NOMO-1 treated with dmso at 0.1 percent for 144 hours (cell line): ENCODE results near the gene FMNL2.

Experiments
- DNase-seq: peaks from one replicate; lab custom pipeline; 2025; ENCODE audit not compliant: unreplicated experiment; lab: John Stamatoyannopoulos, UW

FMNL2 gene

GRCh38 chr2:152372438-152372984 is 37.5 kb downstream of the FMNL2 start:
- DNase-seq: no peak

GRCh38 chr2:152375174-152375573 is 40.2 kb downstream of the FMNL2 start:
- no peak for DNase-seq

- DNase-seq: no peak
Observed at GRCh38 chr2:152376385-152376784, 41.4 kb downstream of the FMNL2 start.

GRCh38 chr2:152376968-152377367 is 42.0 kb downstream of the FMNL2 start:
- no peak for DNase-seq

- DNase-seq: no peak
Observed at GRCh38 chr2:152379089-152379488, 44.1 kb downstream of the FMNL2 start.

- DNase-seq: no peak
Observed at GRCh38 chr2:152380261-152381055, 45.5 kb downstream of the FMNL2 start.

GRCh38 chr2:152383702-152384101 is 48.7 kb downstream of the FMNL2 start:
- no peak for DNase-seq

GRCh38 chr2:152384992-152385391 is 50.0 kb downstream of the FMNL2 start:
- no peak for DNase-seq

GRCh38 chr2:152385650-152386049 is 50.7 kb downstream of the FMNL2 start:
- DNase-seq: no peak

GRCh38 chr2:152386266-152386665 is 51.3 kb downstream of the FMNL2 start:
- no peak for DNase-seq

- DNase-seq: no peak
Observed at GRCh38 chr2:152387041-152387440, 52.1 kb downstream of the FMNL2 start.

GRCh38 chr2:152388269-152388668 is 53.3 kb downstream of the FMNL2 start:
- peak; percentile 2 for DNase-seq

- no peak for DNase-seq
Observed at GRCh38 chr2:152389483-152389882, 54.5 kb downstream of the FMNL2 start.

GRCh38 chr2:152390837-152391236 is 55.9 kb downstream of the FMNL2 start:
- DNase-seq: no peak

GRCh38 chr2:152391318-152391717 is 56.3 kb downstream of the FMNL2 start:
- no peak for DNase-seq

GRCh38 chr2:152393377-152393776 is 58.4 kb downstream of the FMNL2 start:
- no peak for DNase-seq

GRCh38 chr2:152394326-152394725 is 59.4 kb downstream of the FMNL2 start:
- no peak for DNase-seq

GRCh38 chr2:152395103-152395502 is 60.1 kb downstream of the FMNL2 start:
- no peak for DNase-seq

GRCh38 chr2:152395572-152395971 is 60.6 kb downstream of the FMNL2 start:
- no peak for DNase-seq

- no peak for DNase-seq
Observed at GRCh38 chr2:152396051-152396511, 61.1 kb downstream of the FMNL2 start.

GRCh38 chr2:152396763-152397162 is 61.8 kb downstream of the FMNL2 start:
- no peak for DNase-seq

- DNase-seq: no peak
Observed at GRCh38 chr2:152399003-152399402, 64.0 kb downstream of the FMNL2 start.
